Measurements from ENCODE around the gene CKB. TPM values are rescaled to one million over a fixed set of nuclear protein-coding genes. Genes with fewer than 3 reads are reported as not detected.

Gene CKB
- 1 to 10 TPM; 3.4 to 4.0 TPM for total RNA-seq

DNA sequence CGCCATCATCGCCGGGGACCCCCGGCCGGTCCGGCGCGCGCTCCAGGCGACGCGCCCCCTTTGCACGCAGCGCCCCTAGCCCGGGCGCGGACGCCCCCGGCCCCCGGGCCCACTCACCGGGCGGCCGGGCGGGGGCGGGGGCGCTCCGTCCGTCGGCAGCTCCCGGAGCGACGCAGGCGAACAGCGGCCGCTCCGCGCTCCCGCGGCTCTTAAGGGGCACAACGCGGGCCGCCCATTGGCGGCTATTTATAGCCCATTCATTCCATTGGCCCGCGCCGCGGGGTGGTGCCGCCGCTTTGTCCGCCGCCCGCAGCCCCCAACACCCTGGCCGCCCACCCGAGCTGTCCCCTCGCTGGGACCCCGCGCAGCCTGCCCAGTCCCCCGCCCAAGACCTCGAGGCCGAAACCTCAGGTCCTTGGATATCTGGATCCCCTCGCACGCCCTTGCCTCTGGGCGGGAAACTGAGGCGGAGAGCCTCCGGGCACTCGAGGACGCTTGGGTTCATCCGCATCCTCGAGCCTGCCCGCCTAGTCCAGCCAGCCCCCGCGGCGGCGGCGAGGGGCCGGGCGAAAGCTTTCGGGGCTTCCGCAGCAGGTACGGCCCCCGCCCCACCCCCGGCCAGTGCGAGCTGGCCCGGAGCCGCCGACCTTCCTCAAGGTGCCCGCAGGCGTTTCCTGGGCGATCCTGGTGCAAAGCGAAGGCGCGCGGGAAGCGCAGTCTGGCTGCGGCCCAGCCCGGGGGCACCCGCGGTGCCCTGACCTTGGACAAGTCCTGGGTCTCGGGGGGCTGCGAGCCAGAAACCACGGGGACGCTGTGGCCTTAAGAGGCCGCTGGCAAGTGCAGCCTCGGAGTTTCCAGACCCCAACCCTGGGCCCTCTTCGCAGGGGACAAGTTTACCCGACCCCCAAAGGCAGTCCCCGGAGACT, at the start of gene CKB:
Gene CKB (minus strand): TSS at position 182 of the 926 bp plus-strand sequence. CDS start 337 bp downstream, outside the sequence.
- intact Hi-C loops (cut with DNase I, micrococcal nuclease): loop anchor here in 1 of 2 experiments (10.0 kb wide), 1 partner anchor 448 kb away; no protein-coding TSS in a partner anchor
- ChIA-PET POLR2A (interaction anchor here (1.0 kb wide), 2 partner anchors 10 to 11 kb away, joined by 3 read pairs; no protein-coding TSS in a partner anchor), CTCF (interaction anchor here (0.6 kb wide), 1 partner anchor 772 kb away, joined by 3 read pairs; no protein-coding TSS in a partner anchor)
- Mint-ChIP-seq H3K9me3 (ENCODE audit: low read depth) (no peaks in the 10 kb centered on the region), H3K4me1 (peaks cover 17% of the 10 kb centered on the region), H3K4me3 (peak within 1 kb of the TSS; percentile 39), H3K27ac (no peak within 1 kb of the TSS), H3K36me3 (ENCODE audit: low read depth) (no peaks in the 10 kb centered on the region), H3K27me3 (peaks cover 12% of the 10 kb centered on the region)
- ATAC-seq: no peak
- DNase-seq: peak; percentile 51

DNA sequence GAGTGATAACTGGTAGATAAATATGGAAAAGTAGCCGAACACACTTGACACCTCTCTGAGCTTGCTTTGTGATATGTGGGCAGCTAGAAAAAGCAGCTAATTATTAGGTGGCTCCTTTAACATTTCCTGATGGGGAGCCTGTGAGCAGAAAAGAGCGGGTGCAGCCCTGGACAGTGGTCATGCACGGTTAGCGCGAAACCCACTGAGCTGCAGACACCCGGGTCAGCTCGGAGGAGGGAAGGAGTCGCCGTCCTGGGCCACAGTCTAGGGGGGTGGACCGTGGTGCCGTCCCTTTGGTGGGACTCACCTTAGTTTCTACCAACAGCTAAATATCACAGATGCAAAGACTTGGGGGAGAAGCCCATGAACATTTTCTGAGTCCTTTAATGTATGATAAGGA, 46.8 kb upstream of the CKB start:
- Mint-ChIP-seq H3K36me3 (ENCODE audit: low read depth) (peaks cover 10% of the 10 kb centered on the region), H3K4me1 (peaks cover 17% of the 10 kb centered on the region), H3K27ac (no peak overlapping the region), H3K27me3 (no peaks in the 10 kb centered on the region), H3K4me3 (no peak overlapping the region), H3K9me3 (ENCODE audit: low read depth) (no peaks in the 10 kb centered on the region)
- ATAC-seq (no peak), DNase-seq (no peak)
- ChIA-PET POLR2A (no interaction called here), CTCF (interaction anchor here (0.6 to 1.2 kb wide), 4 partner anchors 10 to 239 kb away, joined by 3 to 4 read pairs (median 4); no protein-coding TSS in a partner anchor)
- intact Hi-C loops (cut with DNase I, micrococcal nuclease): no loop called here

DNA sequence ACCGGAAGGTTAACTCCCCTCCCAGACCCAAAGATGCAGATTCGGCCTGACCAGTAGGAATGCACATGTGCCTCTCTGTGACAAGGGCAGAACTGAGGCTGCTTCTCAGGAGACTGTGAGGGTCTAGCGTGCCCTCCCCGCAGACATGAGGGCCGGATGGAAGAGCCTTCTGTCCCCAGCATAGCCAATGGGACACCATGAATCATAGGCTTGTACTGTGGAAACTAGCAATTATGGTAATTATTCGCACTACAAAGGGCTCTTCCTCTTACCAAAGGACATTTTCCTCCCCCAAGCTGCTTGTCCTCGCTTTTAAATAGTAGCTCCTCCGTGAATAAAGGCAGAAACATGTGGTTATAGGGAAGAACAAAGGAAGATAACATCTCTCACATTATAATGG, 46.3 kb upstream of the CKB start:
- no peak for ATAC-seq
- Mint-ChIP-seq H3K4me1 (peaks cover 21% of the 10 kb centered on the region), H3K36me3 (ENCODE audit: low read depth) (peaks cover 6% of the 10 kb centered on the region), H3K27ac (no peak overlapping the region), H3K4me3 (no peak overlapping the region), H3K9me3 (ENCODE audit: low read depth) (no peaks in the 10 kb centered on the region), H3K27me3 (no peaks in the 10 kb centered on the region)
- ChIA-PET CTCF (interaction anchor here (0.6 to 1.2 kb wide), 4 partner anchors 10 to 240 kb away, joined by 3 to 4 read pairs (median 4); no protein-coding TSS in a partner anchor), POLR2A (no interaction called here)
- DNase-seq: no peak
- intact Hi-C loops (cut with DNase I, micrococcal nuclease): no loop called here

DNA sequence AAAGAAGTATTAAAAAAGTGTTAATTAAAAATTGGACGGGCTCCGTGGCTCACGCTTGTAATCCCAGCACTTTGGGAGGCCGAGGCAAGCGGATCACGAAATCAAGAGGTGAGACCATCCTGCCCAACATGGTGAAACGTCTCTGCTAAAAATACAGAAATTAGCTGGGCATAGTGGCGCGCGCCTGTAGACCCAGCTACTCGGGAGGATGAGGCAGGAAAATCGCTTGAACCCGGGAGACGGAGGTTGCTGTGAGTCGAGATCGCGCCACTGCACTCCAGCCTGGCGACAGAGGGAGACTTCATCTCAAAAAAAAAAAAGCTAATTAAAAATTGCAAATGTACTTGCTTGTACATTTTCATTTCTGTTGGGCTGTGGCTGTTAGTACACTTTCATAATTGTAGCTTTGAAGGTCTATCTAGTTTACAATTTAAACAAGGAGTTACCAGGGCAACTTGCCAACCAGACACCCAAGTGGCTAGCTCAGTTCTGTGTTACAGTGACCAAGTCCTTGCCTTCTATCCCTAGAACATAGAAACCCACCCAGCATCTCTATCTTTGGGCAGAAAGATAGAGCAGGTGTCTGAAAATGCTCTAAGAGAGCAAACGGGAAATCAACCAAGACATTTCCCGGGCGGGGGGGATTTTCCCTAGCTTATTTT, 41.3 kb upstream of the CKB start:
- peaks cover 54% of the 10 kb centered on the region for H3K4me1 Mint-ChIP-seq

DNA sequence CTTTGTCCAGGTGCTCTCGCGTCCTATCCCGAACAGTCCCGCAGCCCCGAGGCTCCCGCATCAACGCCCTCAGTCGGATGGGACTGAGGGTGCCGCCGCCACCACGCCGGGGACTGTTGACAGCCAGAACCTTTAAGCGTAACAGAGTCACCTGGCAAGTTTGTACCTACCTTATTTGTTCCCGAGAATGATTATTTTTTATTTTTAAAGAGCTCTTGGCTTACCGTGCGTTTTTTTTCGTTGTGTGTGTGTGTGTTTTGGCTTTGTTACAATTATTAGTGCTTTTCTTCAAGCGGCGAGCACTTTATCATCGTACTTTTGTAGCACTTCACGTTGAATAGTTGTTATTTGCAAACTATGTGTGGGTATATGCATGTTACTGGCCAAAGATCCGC, 40.6 kb upstream of the CKB start:
- POLR2A ChIA-PET: no interaction called here
- H3K4me3 Mint-ChIP-seq: peak overlapping the region; percentile 94
- intact Hi-C loops (cut with DNase I, micrococcal nuclease): loop anchor here (2.0 kb wide), 2 partner anchors 34 to 970 kb away; partner anchors contain the start of genes RCOR1 (in 1 of the 2) and TRMT61A (in 1 of the 2)
- no peaks in the 10 kb centered on the region for H3K27me3 Mint-ChIP-seq
- no peak for DNase-seq
- H3K9me3 Mint-ChIP-seq (ENCODE audit: low read depth): no peaks in the 10 kb centered on the region
- no peak for ATAC-seq
- peaks cover 61% of the 10 kb centered on the region for H3K4me1 Mint-ChIP-seq
- CTCF ChIA-PET: interaction anchor here (0.6 kb wide), 1 partner anchor 12 kb away, joined by 3 read pairs; no protein-coding TSS in a partner anchor
- peak overlapping the region; percentile 91 for H3K27ac Mint-ChIP-seq
- H3K36me3 Mint-ChIP-seq (ENCODE audit: low read depth): peaks cover 28% of the 10 kb centered on the region

More for the DNA sequence above, 41.3 kb upstream of the CKB start:
- H3K27ac Mint-ChIP-seq: peak overlapping the region; percentile 31
- CTCF ChIA-PET: interaction anchor here (0.6 to 0.9 kb wide), 2 partner anchors 10 to 13 kb away, joined by 3 to 6 read pairs; no protein-coding TSS in a partner anchor
- peaks cover 24% of the 10 kb centered on the region for H3K36me3 Mint-ChIP-seq (ENCODE audit: low read depth)
- no peaks in the 10 kb centered on the region for H3K27me3 Mint-ChIP-seq
- intact Hi-C loops (cut with DNase I, micrococcal nuclease): loop anchor here (2.0 kb wide), 2 partner anchors 35 to 971 kb away; partner anchors contain the start of genes RCOR1 (in 1 of the 2) and TRMT61A (in 1 of the 2)
- no peaks in the 10 kb centered on the region for H3K9me3 Mint-ChIP-seq (ENCODE audit: low read depth)
- H3K4me3 Mint-ChIP-seq: peak overlapping the region; percentile 94
- ATAC-seq: no peak
- DNase-seq: no peak
- POLR2A ChIA-PET: no interaction called here

DNA sequence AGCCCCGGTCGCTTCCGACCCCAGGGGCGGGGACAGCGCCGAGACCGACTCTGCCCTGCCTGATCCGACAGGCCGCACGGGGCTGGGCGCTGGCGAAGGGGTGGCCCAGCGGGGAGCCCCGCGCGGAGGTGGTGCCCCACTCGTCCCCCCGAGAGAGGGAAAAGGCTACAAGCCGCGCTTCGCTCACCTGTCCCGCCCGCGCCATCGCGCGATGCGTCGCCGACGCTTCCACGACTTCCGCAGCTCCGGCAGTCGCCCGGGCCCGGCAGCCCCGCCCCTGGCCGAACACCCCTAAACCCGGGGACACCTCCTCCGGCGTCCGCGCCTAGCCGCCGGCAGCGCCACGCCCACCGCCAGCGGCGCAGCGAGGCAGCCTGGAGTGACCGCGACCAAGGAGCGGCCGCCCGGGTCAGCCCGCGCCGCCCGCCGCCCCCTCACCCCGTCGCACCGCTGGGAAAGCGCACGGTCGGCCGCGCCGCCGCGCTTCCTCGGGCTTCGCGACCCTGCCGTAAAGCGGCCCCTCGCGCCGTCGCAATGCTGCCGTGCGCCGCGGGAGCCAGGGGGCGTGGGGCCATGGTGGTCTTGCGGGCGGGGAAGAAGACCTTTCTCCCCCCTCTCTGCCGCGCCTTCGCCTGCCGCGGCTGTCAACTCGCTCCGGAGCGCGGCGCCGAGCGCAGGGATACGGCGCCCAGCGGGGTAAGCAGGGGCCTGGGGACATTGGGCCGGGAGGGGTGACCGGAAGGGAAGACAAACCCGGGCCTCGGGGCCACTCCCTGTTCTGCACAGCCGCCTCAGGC, 40.0 kb upstream of the CKB start, which contains the start of the genes BAG5 and COA8:
Gene BAG5 (minus strand): TSS at position 229 of the 797 bp plus-strand sequence. CDS start 1,493 bp downstream, outside the sequence.
Gene COA8 (plus strand): TSS at position 532 of the 797 bp plus-strand sequence. CDS start 42 bp downstream, at position 574.
- CTCF ChIA-PET: interaction anchor here (1.5 to 1.9 kb wide), 3 partner anchors 9 to 34 kb away, joined by 4 to 9 read pairs (median 7); partner anchors contain the start of gene TRMT61A
- H3K27ac Mint-ChIP-seq: peak within 1 kb of the TSS; percentile 91
- ATAC-seq (peak; percentile 78), DNase-seq (peak; percentile 93)
- peaks cover 28% of the 10 kb centered on the region for H3K36me3 Mint-ChIP-seq (ENCODE audit: low read depth)
- H3K9me3 Mint-ChIP-seq (ENCODE audit: low read depth): no peaks in the 10 kb centered on the region
- intact Hi-C loops (cut with DNase I, micrococcal nuclease): loop anchor here (1.0 to 2.0 kb wide), 9 partner anchors 33 to 970 kb away; partner anchors contain the start of genes KLC1 (in 2 of the 2), TRMT61A (in 2 of the 2), EIF5 (in 1 of the 2) and MARK3 (in 1 of the 2)
- H3K4me3 Mint-ChIP-seq: peak within 1 kb of the TSS; percentile 94
- POLR2A ChIA-PET: interaction anchor here (0.7 to 1.1 kb wide), 3 partner anchors 35 to 227 kb away, joined by 3 to 7 read pairs (median 5); no protein-coding TSS in a partner anchor
- peaks cover 61% of the 10 kb centered on the region for H3K4me1 Mint-ChIP-seq
- H3K27me3 Mint-ChIP-seq: no peaks in the 10 kb centered on the region

DNA sequence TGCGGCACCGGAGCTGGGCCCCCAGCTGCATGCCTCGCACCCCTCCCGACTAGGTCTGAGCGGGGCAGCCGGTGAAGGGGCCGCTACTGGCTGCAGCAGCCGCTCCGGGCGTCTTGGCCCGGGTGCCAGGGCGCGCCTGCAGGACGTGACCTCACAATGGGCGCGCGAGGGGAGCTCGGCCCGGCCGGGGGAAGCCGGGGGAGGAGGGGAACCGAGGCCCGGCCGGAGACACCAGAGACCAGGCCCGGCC, 39.5 kb upstream of the CKB start:
- CTCF ChIA-PET: interaction anchor here (0.8 to 1.9 kb wide), 4 partner anchors 9 to 156 kb away, joined by 4 to 9 read pairs (median 6); partner anchors contain the start of gene TRMT61A

DNA sequence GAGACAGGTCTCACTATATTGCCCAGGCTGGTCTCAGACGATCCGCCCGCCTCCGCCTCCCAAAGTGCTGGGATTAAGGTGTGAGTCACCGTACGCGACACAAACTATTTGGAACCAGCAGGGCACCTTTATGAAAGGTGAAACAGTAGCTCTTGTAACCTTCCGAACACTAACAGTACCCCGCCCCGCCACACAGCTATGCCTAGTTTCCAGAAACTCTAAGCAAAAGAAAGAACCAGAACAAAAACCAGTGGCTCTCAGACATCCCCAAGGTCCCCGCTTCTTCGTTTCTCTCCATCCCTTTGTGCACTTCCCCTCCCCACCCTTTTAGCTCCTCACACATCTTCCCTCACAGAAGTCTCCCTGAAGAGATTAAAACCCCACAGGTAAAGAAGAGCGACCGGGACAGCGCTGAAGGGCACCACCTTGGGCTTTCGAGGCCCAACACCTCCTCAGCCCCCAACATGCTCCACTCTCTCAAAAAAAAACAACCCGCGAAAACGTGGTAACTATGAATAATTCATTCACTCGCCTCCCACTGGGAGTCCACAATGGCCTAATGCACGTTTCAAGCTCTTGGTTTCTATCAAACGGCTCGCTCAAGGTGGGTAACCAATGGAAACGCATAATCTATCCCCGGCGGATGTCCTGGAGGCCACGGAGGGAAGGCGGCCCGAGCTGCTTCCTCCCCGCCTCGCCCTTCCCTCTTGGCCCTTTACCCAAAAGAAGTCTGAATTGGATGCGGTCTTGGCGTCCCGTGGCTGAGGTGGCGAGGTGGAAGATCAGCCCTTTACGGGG, 39.0 kb upstream of the CKB start:
- Mint-ChIP-seq H3K36me3 (ENCODE audit: low read depth) (peaks cover 30% of the 10 kb centered on the region), H3K9me3 (ENCODE audit: low read depth) (no peaks in the 10 kb centered on the region), H3K27me3 (no peaks in the 10 kb centered on the region), H3K4me3 (peak overlapping the region; percentile 94), H3K4me1 (peaks cover 68% of the 10 kb centered on the region), H3K27ac (peak overlapping the region; percentile 85)
- ATAC-seq (peak; percentile 51), DNase-seq (peak; percentile 64)
- ChIA-PET CTCF (interaction anchor here (0.6 to 1.9 kb wide), 10 partner anchors 10 to 254 kb away, joined by 3 to 9 read pairs (median 4); partner anchors contain the start of gene TRMT61A), POLR2A (interaction anchor here (0.7 to 1.1 kb wide), 3 partner anchors 34 to 226 kb away, joined by 3 to 7 read pairs (median 5); no protein-coding TSS in a partner anchor)
- intact Hi-C loops (cut with DNase I, micrococcal nuclease): loop anchor here (1.0 to 2.0 kb wide), 9 partner anchors 32 to 969 kb away; partner anchors contain the start of genes KLC1 (in 2 of the 2), TRMT61A (in 2 of the 2), EIF5 (in 1 of the 2) and MARK3 (in 1 of the 2)

More for the DNA sequence above, 39.5 kb upstream of the CKB start:
- Mint-ChIP-seq H3K27me3 (no peaks in the 10 kb centered on the region), H3K9me3 (ENCODE audit: low read depth) (no peaks in the 10 kb centered on the region), H3K27ac (peak overlapping the region; percentile 85), H3K4me3 (peak overlapping the region; percentile 94), H3K4me1 (peaks cover 66% of the 10 kb centered on the region), H3K36me3 (ENCODE audit: low read depth) (peaks cover 30% of the 10 kb centered on the region)
- intact Hi-C loops (cut with DNase I, micrococcal nuclease): loop anchor here (1.0 to 2.0 kb wide), 9 partner anchors 33 to 969 kb away; partner anchors contain the start of genes KLC1 (in 2 of the 2), TRMT61A (in 2 of the 2), EIF5 (in 1 of the 2) and MARK3 (in 1 of the 2)
- POLR2A ChIA-PET: interaction anchor here (0.7 to 1.1 kb wide), 3 partner anchors 34 to 227 kb away, joined by 3 to 7 read pairs (median 5); no protein-coding TSS in a partner anchor
- ATAC-seq: peak; percentile 56
- no peak for DNase-seq

DNA sequence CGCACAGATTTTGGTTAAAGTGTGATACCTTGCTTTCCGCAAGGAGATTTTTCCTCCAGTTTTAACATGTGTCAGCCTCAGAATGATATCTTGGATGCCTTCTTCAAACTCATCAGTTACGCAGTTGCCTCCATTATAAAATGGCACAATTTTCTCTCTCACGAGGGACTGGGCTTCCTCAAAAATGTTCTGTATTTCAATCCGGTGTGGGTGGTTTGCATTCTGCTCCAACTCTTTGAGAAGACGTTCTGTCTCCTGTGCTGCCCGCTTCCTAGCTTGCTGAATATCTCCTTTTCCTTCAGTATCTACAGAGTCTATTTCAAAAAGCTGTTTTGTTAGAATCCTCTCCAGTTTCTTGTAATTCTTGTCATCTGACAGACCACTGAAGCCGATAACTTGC, 38.1 kb upstream of the CKB start:
- H3K4me1 Mint-ChIP-seq: peaks cover 60% of the 10 kb centered on the region
- H3K27me3 Mint-ChIP-seq: no peaks in the 10 kb centered on the region
- no peaks in the 10 kb centered on the region for H3K9me3 Mint-ChIP-seq (ENCODE audit: low read depth)
- intact Hi-C loops (cut with DNase I, micrococcal nuclease): no loop called here
- CTCF ChIA-PET: interaction anchor here (0.8 to 1.9 kb wide), 8 partner anchors 11 to 202 kb away, joined by 3 to 9 read pairs (median 4); partner anchors contain the start of gene TRMT61A
- peak overlapping the region; percentile 94 for H3K4me3 Mint-ChIP-seq
- POLR2A ChIA-PET: no interaction called here
- DNase-seq (no peak), ATAC-seq (no peak)
- peaks cover 30% of the 10 kb centered on the region for H3K36me3 Mint-ChIP-seq (ENCODE audit: low read depth)
- peak overlapping the region; percentile 85 for H3K27ac Mint-ChIP-seq
